BLaER1 (cell line): Measurements from ENCODE around the gene ZBED4.

Experiments
- H3K27ac ChIP-seq: shearing (Covaris generic); formaldehyde crosslinking; 2 replicates; pipeline ENCODE4 v1.8.1; 2022
- H3K27me3 ChIP-seq: shearing (Covaris generic); formaldehyde crosslinking; 2 replicates; pipeline ENCODE4 v1.8.1; 2022
- H3K36me3 ChIP-seq: shearing (Covaris generic); formaldehyde crosslinking; 2 replicates; pipeline ENCODE4 v1.8.1; 2022
- H3K4me1 ChIP-seq: shearing (Covaris generic); formaldehyde crosslinking; 2 replicates; pipeline ENCODE4 v1.8.1; 2022
- H3K4me2 ChIP-seq: shearing (Covaris generic); formaldehyde crosslinking; 2 replicates; pipeline ENCODE4 v1.8.1; 2022
- H3K4me3 ChIP-seq: shearing (Covaris generic); formaldehyde crosslinking; 2 replicates; pipeline ENCODE4 v1.8.1; 2022
- H3K9ac ChIP-seq: shearing (Covaris generic); formaldehyde crosslinking; 2 replicates; pipeline ENCODE4 v1.8.1; 2022
- H3K9me3 ChIP-seq: shearing (Covaris generic); formaldehyde crosslinking; 2 replicates; pipeline ENCODE4 v1.8.1; 2022
- H4K20me1 ChIP-seq: shearing (Covaris generic); formaldehyde crosslinking; 2 replicates; pipeline ENCODE4 v1.8.1; 2022
- Cebpa-rat ChIP-seq: shearing (Covaris generic); IDR thresholded peaks from 2 replicates; pipeline ENCODE4 v1.8.1; 2022

Gene ZBED4

DNA sequence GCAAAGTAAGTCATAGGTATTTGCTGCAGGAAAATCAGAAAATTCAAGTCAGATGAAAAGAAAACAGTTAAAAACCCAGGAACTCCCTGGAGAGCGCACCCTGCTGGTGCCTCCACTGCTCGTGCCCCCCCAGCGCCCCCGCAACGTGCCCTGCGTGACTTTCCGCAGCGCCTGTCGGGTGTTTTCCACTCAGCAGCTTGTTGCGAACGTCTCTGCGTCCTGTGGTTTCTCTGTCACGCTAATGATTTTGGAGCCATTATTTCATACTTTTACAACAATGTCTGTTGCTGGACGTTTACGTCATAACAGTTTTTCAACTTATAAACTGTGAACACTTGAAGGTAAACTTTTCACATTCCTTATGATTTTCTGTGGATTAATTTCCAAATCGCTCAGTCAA lies 69.8 kb downstream of the ZBED4 start:
- H3K4me3 ChIP-seq = peak overlapping the region; percentile 31; the same call in 1 of the 2 replicates
- no peaks in the 10 kb centered on the region for H4K20me1 ChIP-seq
- H3K9ac ChIP-seq = peak overlapping the region; percentile 78
- H3K27me3 ChIP-seq = no peaks in the 10 kb centered on the region
- no peak for TF ChIP-seq Cebpa-rat
- peak overlapping the region; percentile 91 for H3K27ac ChIP-seq
- H3K36me3 ChIP-seq = peaks cover 17% of the 10 kb centered on the region
- H3K9me3 ChIP-seq = no peaks in the 10 kb centered on the region
- peaks cover 92% of the 10 kb centered on the region for H3K4me1 ChIP-seq
- peak overlapping the region; percentile 89 for H3K4me2 ChIP-seq

GRCh38 chr22:49924113-49924833 lies 70.6 kb downstream of the ZBED4 start:
- TF ChIP-seq Cebpa-rat = no peak
- Histone ChIP-seq H4K20me1 (no peaks in the 10 kb centered on the region), H3K9ac (peak overlapping the region; percentile 78)

GRCh38 chr22:49925525-49926128 lies 72.0 kb downstream of the ZBED4 start:
- peaks cover 12% of the 10 kb centered on the region for H3K36me3 ChIP-seq
- H3K4me2 ChIP-seq = peak overlapping the region; percentile 89
- peaks cover 92% of the 10 kb centered on the region for H3K4me1 ChIP-seq
- H4K20me1 ChIP-seq = no peaks in the 10 kb centered on the region
- TF ChIP-seq Cebpa-rat = no peak
- H3K4me3 ChIP-seq = peak overlapping the region; percentile 56
- H3K9me3 ChIP-seq = no peaks in the 10 kb centered on the region
- peak overlapping the region; percentile 91 for H3K27ac ChIP-seq
- peak overlapping the region; percentile 78 for H3K9ac ChIP-seq
- no peaks in the 10 kb centered on the region for H3K27me3 ChIP-seq

More at GRCh38 chr22:49924113-49924833, 70.6 kb downstream of the ZBED4 start:
- Histone ChIP-seq H3K4me2 (peak overlapping the region; percentile 89), H3K9me3 (no peaks in the 10 kb centered on the region), H3K27me3 (no peaks in the 10 kb centered on the region), H3K36me3 (peaks cover 17% of the 10 kb centered on the region), H3K4me1 (peaks cover 95% of the 10 kb centered on the region), H3K4me3 (peak overlapping the region; percentile 56; the same call in 1 of the 2 replicates), H3K27ac (peak overlapping the region; percentile 91)

DNA sequence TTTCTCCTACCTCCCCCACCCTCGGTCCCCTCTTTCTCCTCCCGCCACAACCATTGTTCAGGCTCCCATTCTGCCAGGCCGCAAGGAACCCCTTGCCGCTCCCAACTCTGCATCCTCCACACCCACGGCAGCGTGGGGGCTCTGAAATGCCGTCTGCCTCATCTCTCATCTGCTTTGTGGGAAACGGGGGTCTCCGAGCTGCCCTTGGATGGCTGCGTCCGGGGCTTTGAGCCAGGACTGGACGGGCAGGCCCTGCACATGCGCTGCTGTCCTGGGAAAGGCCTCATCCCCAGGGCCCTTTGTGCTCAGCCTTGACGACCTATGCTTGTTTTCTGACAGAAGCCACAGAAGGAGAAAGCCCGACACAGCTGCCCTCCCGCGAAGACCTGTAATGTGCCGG lies 73.3 kb downstream of the ZBED4 start:
- H3K27me3 ChIP-seq = no peaks in the 10 kb centered on the region
- H3K4me2 ChIP-seq = peak overlapping the region; percentile 97
- peaks cover 92% of the 10 kb centered on the region for H3K4me1 ChIP-seq
- H3K9ac ChIP-seq = peak overlapping the region; percentile 57; the same call in 1 of the 2 replicates
- no peaks in the 10 kb centered on the region for H3K36me3 ChIP-seq
- H4K20me1 ChIP-seq = no peaks in the 10 kb centered on the region
- TF ChIP-seq Cebpa-rat = no peak
- peak overlapping the region; percentile 75 for H3K27ac ChIP-seq
- no peak overlapping the region for H3K4me3 ChIP-seq
- no peaks in the 10 kb centered on the region for H3K9me3 ChIP-seq

DNA sequence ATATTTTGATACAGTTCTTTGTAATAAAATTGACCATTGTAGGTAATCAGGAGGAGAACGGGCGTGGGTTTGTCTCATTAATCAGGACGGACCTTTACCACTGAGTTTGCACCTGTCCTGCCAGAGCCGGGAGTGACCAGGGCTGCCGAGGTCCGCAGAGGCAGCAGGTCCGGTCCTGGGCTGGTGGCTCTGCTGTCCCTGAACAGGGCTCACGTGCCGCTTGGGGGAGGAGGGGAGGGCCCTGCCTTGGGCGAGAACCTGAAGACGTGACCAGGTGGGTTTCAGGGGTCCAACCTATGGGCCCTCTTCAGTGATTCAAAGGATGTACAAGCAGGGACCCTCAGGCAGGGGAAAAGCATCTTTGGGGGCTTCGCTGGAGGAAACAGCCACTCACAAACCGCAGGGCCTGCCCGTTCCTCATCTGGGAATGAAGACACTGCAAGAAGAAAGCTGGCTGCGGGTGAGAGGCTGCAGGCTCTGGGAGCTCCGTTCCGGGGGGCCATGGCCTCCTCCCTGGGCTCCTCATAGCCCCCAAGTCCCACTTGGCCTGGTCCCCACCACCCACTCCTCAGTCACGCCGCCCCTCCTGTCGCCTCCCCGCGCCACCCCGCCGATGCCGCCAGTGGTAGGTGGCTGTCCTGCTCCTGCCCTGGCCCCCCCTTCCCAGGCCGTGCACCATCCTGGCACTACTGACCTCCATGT lies 74.0 kb downstream of the ZBED4 start:
- Histone ChIP-seq H3K4me1 (peaks cover 93% of the 10 kb centered on the region), H3K4me3 (no peak overlapping the region), H3K4me2 (peak overlapping the region; percentile 97), H4K20me1 (no peaks in the 10 kb centered on the region), H3K9ac (peak overlapping the region; percentile 34; the same call in 1 of the 2 replicates), H3K27ac (peak overlapping the region; percentile 75), H3K27me3 (no peaks in the 10 kb centered on the region), H3K9me3 (no peaks in the 10 kb centered on the region), H3K36me3 (no peaks in the 10 kb centered on the region)
- no peak for TF ChIP-seq Cebpa-rat

DNA sequence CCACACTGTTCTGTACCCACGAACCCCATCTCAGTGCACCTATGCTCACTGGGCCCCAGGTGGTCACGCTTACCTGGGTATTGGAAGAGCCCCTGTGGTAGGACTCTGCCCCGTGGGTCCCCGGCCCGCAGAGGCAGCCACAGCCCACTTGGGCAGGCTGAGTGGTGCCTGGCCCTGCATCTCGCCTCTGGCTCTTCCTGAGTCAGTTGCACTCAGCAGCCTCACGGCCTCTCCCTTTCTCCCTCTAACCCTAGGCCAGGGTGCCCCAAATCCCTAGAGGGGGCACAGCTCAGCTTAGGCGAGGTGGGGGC lies 74.5 kb downstream of the ZBED4 start:
- TF ChIP-seq Cebpa-rat = no peak
- Histone ChIP-seq H3K27me3 (no peaks in the 10 kb centered on the region), H4K20me1 (no peaks in the 10 kb centered on the region), H3K4me1 (peaks cover 94% of the 10 kb centered on the region), H3K4me2 (peak overlapping the region; percentile 97), H3K9me3 (no peaks in the 10 kb centered on the region), H3K4me3 (no peak overlapping the region), H3K27ac (peak overlapping the region; percentile 75), H3K36me3 (no peaks in the 10 kb centered on the region), H3K9ac (0 out of 2 replicates have a peak overlapping the region, but pooled peaks have one; percentile 34)

- TF ChIP-seq Cebpa-rat = no peak
- no peak overlapping the region for H3K4me3 ChIP-seq
- no peaks in the 10 kb centered on the region for H3K27me3 ChIP-seq
- peak overlapping the region; percentile 97 for H3K4me2 ChIP-seq
- H3K4me1 ChIP-seq = peaks cover 94% of the 10 kb centered on the region
- H3K9ac ChIP-seq = peak overlapping the region; percentile 34; the same call in 1 of the 2 replicates
- H3K36me3 ChIP-seq = no peaks in the 10 kb centered on the region
- H4K20me1 ChIP-seq = no peaks in the 10 kb centered on the region
- peak overlapping the region; percentile 75 for H3K27ac ChIP-seq
- no peaks in the 10 kb centered on the region for H3K9me3 ChIP-seq
Measured at GRCh38 chr22:49928555-49929210, 75.0 kb downstream of the ZBED4 start.

GRCh38 chr22:49929211-49929979 lies 75.8 kb downstream of the ZBED4 start:
- H3K4me1 ChIP-seq = peaks cover 94% of the 10 kb centered on the region
- no peaks in the 10 kb centered on the region for H3K36me3 ChIP-seq
- no peaks in the 10 kb centered on the region for H3K27me3 ChIP-seq
- H3K9ac ChIP-seq = peak overlapping the region; percentile 78
- TF ChIP-seq Cebpa-rat = no peak
- H3K4me2 ChIP-seq = peak overlapping the region; percentile 97
- H4K20me1 ChIP-seq = no peaks in the 10 kb centered on the region
- peak overlapping the region; percentile 95 for H3K27ac ChIP-seq
- H3K4me3 ChIP-seq = peak overlapping the region; percentile 54
- H3K9me3 ChIP-seq = no peaks in the 10 kb centered on the region

DNA sequence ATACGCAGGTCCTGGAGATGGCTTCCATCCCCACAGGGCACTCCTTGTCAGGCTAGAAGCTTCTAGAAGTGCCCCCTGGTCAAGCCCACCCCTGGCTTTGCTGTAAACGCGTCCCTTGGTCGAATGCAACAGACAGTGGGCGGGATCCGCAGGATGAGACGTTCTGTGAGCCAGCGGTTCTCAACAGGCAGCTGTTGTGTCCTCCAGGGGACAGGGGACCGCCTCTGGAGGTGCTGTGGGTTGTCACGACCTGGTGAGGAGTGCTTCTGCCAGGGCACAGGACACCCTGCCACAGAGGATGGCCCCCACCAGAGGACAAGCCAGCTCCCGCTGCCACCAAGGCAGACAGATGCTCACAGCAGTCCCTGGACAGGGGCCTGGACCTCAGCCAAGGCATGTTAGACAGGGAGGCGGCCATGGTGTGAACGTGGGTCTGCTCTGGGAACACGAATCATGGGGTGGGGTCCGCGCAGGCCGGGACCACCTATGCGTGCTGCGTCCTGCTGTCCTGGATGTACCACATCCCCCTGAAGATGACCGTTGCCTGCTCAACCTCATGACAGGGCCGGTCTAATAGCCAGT lies 76.4 kb downstream of the ZBED4 start:
- peak overlapping the region; percentile 95 for H3K27ac ChIP-seq
- H4K20me1 ChIP-seq = no peaks in the 10 kb centered on the region
- peak overlapping the region; percentile 97 for H3K4me2 ChIP-seq
- H3K9ac ChIP-seq = peak overlapping the region; percentile 78
- no peaks in the 10 kb centered on the region for H3K36me3 ChIP-seq
- H3K9me3 ChIP-seq = no peaks in the 10 kb centered on the region
- H3K4me3 ChIP-seq = peak overlapping the region; percentile 54
- no peaks in the 10 kb centered on the region for H3K27me3 ChIP-seq
- H3K4me1 ChIP-seq = peaks cover 93% of the 10 kb centered on the region
- no peak for TF ChIP-seq Cebpa-rat
